ENCODE measurements around the gene ANXA8. TPM values are rescaled to one million over a fixed set of nuclear protein-coding genes. Genes with fewer than 3 reads are reported as not detected.

The ANXA8 gene
- total RNA-seq, 2 experiments from 2014 or later: 0.17 to 0.30 TPM

GRCh38 chr10:47423476-47423875, 60.4 kb downstream of the ANXA8 start:
- no peaks in the 10 kb centered on the region for H3K4me1 Mint-ChIP-seq
- H3K27ac Mint-ChIP-seq: no peak overlapping the region
- H3K27me3 Mint-ChIP-seq: no peaks in the 10 kb centered on the region
- H3K4me3 Mint-ChIP-seq: no peak overlapping the region
- no peaks in the 10 kb centered on the region for H3K9me3 Mint-ChIP-seq
- ChIA-PET CTCF (no interaction called here), POLR2A (no interaction called here)
- no peaks in the 10 kb centered on the region for H3K36me3 Mint-ChIP-seq (ENCODE audit: low read depth)
- no peak for DNase-seq

- H3K36me3 Mint-ChIP-seq (ENCODE audit: low read depth): no peaks in the 10 kb centered on the region
- H3K9me3 Mint-ChIP-seq: no peaks in the 10 kb centered on the region
- DNase-seq: no peak
- no peak overlapping the region for H3K4me3 Mint-ChIP-seq
- H3K4me1 Mint-ChIP-seq: no peaks in the 10 kb centered on the region
- POLR2A ChIA-PET: no interaction called here
- no peaks in the 10 kb centered on the region for H3K27me3 Mint-ChIP-seq
- no peak overlapping the region for H3K27ac Mint-ChIP-seq
- CTCF ChIA-PET: no interaction called here
Measured at GRCh38 chr10:47421057-47421952, 62.6 kb downstream of the ANXA8 start.

GRCh38 chr10:47420305-47421056, 63.4 kb downstream of the ANXA8 start:
- POLR2A ChIA-PET: no interaction called here
- Mint-ChIP-seq H3K36me3 (ENCODE audit: low read depth) (no peaks in the 10 kb centered on the region), H3K27ac (no peak overlapping the region), H3K27me3 (no peaks in the 10 kb centered on the region), H3K9me3 (no peaks in the 10 kb centered on the region), H3K4me1 (no peaks in the 10 kb centered on the region), H3K4me3 (no peak overlapping the region)
- no peak for DNase-seq
- CTCF ChIA-PET: no interaction called here

- Mint-ChIP-seq H3K4me3 (no peak overlapping the region), H3K27me3 (no peaks in the 10 kb centered on the region), H3K27ac (no peak overlapping the region), H3K9me3 (no peaks in the 10 kb centered on the region), H3K36me3 (ENCODE audit: low read depth) (no peaks in the 10 kb centered on the region), H3K4me1 (no peaks in the 10 kb centered on the region)
- ChIA-PET POLR2A (no interaction called here), CTCF (no interaction called here)
- no peak for DNase-seq
Measured at GRCh38 chr10:47419421-47419820, 64.5 kb downstream of the ANXA8 start.

GRCh38 chr10:47418966-47419365, 64.9 kb downstream of the ANXA8 start:
- Mint-ChIP-seq H3K9me3 (no peaks in the 10 kb centered on the region), H3K27ac (no peak overlapping the region), H3K4me3 (no peak overlapping the region), H3K4me1 (no peaks in the 10 kb centered on the region), H3K36me3 (ENCODE audit: low read depth) (no peaks in the 10 kb centered on the region), H3K27me3 (no peaks in the 10 kb centered on the region)
- no peak for DNase-seq
- ChIA-PET CTCF (no interaction called here), POLR2A (no interaction called here)

GRCh38 chr10:47418321-47418720, 65.6 kb downstream of the ANXA8 start:
- no peaks in the 10 kb centered on the region for H3K27me3 Mint-ChIP-seq
- no peak overlapping the region for H3K4me3 Mint-ChIP-seq
- H3K9me3 Mint-ChIP-seq: no peaks in the 10 kb centered on the region
- no peaks in the 10 kb centered on the region for H3K36me3 Mint-ChIP-seq (ENCODE audit: low read depth)
- H3K4me1 Mint-ChIP-seq: no peaks in the 10 kb centered on the region
- ChIA-PET CTCF (no interaction called here), POLR2A (no interaction called here)
- no peak for DNase-seq
- H3K27ac Mint-ChIP-seq: no peak overlapping the region

Other genes with a start within 250 kb of the ANXA8 start
- gene GDF10, start 183.9 kb downstream of the ANXA8 start, total RNA-seq: under 1 TPM in 1 of 2 experiments, not detected in 1; 0.08 TPM
- gene GDF2, start 161.7 kb downstream of the ANXA8 start, total RNA-seq: not detected
- not detected for gene RBP3, start 135.8 kb downstream of the ANXA8 start, total RNA-seq
- under 1 TPM in 1 of 2 experiments, not detected in 1; 0.05 TPM for gene ZNF488, start 99.8 kb downstream of the ANXA8 start, total RNA-seq
- gene FAM25G, start 7.6 kb upstream of the ANXA8 start, total RNA-seq: not detected
- gene AGAP9, start 39.5 kb upstream of the ANXA8 start, total RNA-seq: 1 to 10 TPM; 3.5 to 4.0 TPM

All from activated CD4-positive, alpha-beta T cell treated with anti-CD3 and anti-CD28 coated beads, Interleukin-2, amount 10 ng/mL, durations not matched to agents 7 days and 5 days (primary cell).